ENCODE data around the gene LRRIQ4.

GRCh38 chr3:169809230-169809795, 3.4 kb upstream of the LRRIQ4 start:
- TF ChIP-seq CTCF (IDR thresholded peaks at IDR 0.05) (no peak), EP300 (IDR thresholded peaks at IDR 0.05) (no peak)
